K562 (cell line): ENCODE measurements around the gene PTGIS. TPM values are rescaled to one million over a fixed set of nuclear protein-coding genes. Genes with fewer than 3 reads are reported as not detected.

Experiments used
- ATAC-seq: fragments of 200-7000 bp; cut with Tn5 transposase; 3 replicates; pipeline ENCODE4 v1.9.1; 2020; ENCODE audit warnings: moderate library complexity
- BruUV-seq: library from RNA; stranded (reverse); fragments of 400-500 nt; replicated peaks from 2 replicates; lab custom pipeline; 2021; lab: Mats Ljungman, UMichigan
- CTCF ChIA-PET: fragments of 300-600 bp; formaldehyde crosslinking; extraction: SDS; loops from one replicate; lab custom pipeline; 2021; ENCODE audit warnings: low intra/inter-chr PET ratio; lab: Yijun Ruan, JAX
- POLR2A ChIA-PET: fragments of 300-600, 350-650 bp; sonication (Branson Sonifier 250); formaldehyde crosslinking; extraction: SDS; loops from one replicate; lab custom pipeline; 2021; ENCODE audit warnings: antibody characterized with exemption, inconsistent platforms; lab: Yijun Ruan, JAX
- DNase-seq, 4 experiments: peaks; one replicate each; pipeline versions ENCODE4 v3.0.0 to v3.0.0-alpha.2; 2011 to 2018; ENCODE audit warnings: low spot score in 3 of 4, mixed read lengths in 3 of 4; ENCODE audit errors: extremely low read depth in 1 of 4
- FAIRE-seq: peaks from 2 replicates; lab custom pipeline; 2011; peaks lifted over from hg19 to GRCh38; lab: Jason Lieb, UNC
- H2AFZ ChIP-seq: 2 replicates; pipeline ENCODE4 v1.6.0; 2011; ENCODE audit warnings: low read depth, low read length, control low read depth, inconsistent platforms
- H3K27ac ChIP-seq: fragments of 200-600 bp; 3 replicates; pipeline ENCODE4 v1.8.0; 2011; ENCODE audit warnings: low read depth, mild to moderate bottlenecking, control low read depth, inconsistent platforms, low read length, moderate library complexity, mixed read lengths; ENCODE audit errors: extremely low read depth
- H3K27me3 ChIP-seq, 2 experiments: fragments of 300-600 bp in 1 of 2; 2 replicates in 1 of 2; 3 replicates in 1 of 2; pipeline versions ENCODE4 v1.6.0 to v1.8.0; 2011; ENCODE audit warnings: inconsistent platforms in 2 of 2, low read length in 2 of 2, mild to moderate bottlenecking in 1 of 2, mixed read lengths in 1 of 2, moderate library complexity in 1 of 2; ENCODE audit not compliant: control insufficient read depth in 2 of 2, insufficient read depth in 2 of 2
- H3K36me3 ChIP-seq: fragments of 300-600 bp; 3 replicates; pipeline ENCODE4 v1.8.0; 2011; ENCODE audit warnings: mild to moderate bottlenecking, low read length, inconsistent platforms; ENCODE audit not compliant: control insufficient read depth, insufficient read depth
- H3K4me1 ChIP-seq, 2 experiments: fragments of 200-600 bp in 1 of 2; replicated peaks in 1 of 2; 2 replicates in 1 of 2; 3 replicates in 1 of 2; pipeline versions ENCODE4 v1.5.1 to v1.8.0; 2011; ENCODE audit warnings: inconsistent platforms in 2 of 2, low read length in 2 of 2, mild to moderate bottlenecking in 1 of 2, mixed read lengths in 1 of 2, moderate library complexity in 1 of 2; ENCODE audit not compliant: control insufficient read depth in 2 of 2, insufficient read depth in 2 of 2
- H3K4me2 ChIP-seq: 2 replicates; pipeline ENCODE4 v1.6.1; 2011; ENCODE audit warnings: low read length, control low read depth, inconsistent platforms, mixed read lengths; ENCODE audit not compliant: insufficient read depth
- H3K4me3 ChIP-seq: fragments of 200-600 bp; sonication (generic), shearing (Covaris generic); 2 replicates; pipeline ENCODE4 v1.5.1; 2016; ENCODE audit warnings: control low read depth, inconsistent platforms
- H3K79me2 ChIP-seq: fragments of 200-600 bp; 3 replicates; pipeline ENCODE4 v1.8.0; 2011; ENCODE audit warnings: low read length, inconsistent platforms; ENCODE audit not compliant: control insufficient read depth, insufficient read depth
- H3K9ac ChIP-seq, 2 experiments: 2 replicates each; pipeline versions ENCODE4 v1.6.0 to v1.6.1; 2011; ENCODE audit warnings: low read depth in 2 of 2, low read length in 2 of 2, control low read depth in 1 of 2, inconsistent platforms in 1 of 2, mild to moderate bottlenecking in 1 of 2, mixed read lengths in 1 of 2; ENCODE audit not compliant: insufficient read depth in 1 of 2
- H3K9me1 ChIP-seq: one replicate; pipeline ENCODE4 v1.6.0; 2011; ENCODE audit warnings: inconsistent platforms, mild to moderate bottlenecking, low read length, moderate library complexity; ENCODE audit not compliant: control insufficient read depth, insufficient read depth
- H3K9me3 ChIP-seq: replicated peaks from 2 replicates; pipeline ENCODE4 v1.5.1; 2011; ENCODE audit warnings: low read depth, low read length, inconsistent platforms; ENCODE audit not compliant: control insufficient read depth, insufficient read depth
- H4K20me1 ChIP-seq: replicated peaks from 2 replicates; pipeline ENCODE4 v1.6.1; 2011; ENCODE audit warnings: low read length, inconsistent platforms, mixed read lengths; ENCODE audit not compliant: control insufficient read depth, insufficient read depth
- ZKSCAN1 ChIP-seq: fragments of 150-350 bp; IDR thresholded peaks from 2 replicates; pipeline ENCODE4 v1.6.1; 2016; ENCODE audit warnings: low read depth, low read length
- ZNF764 ChIP-seq: fragments of 250-450 bp; sonication (Bioruptor Pico); IDR thresholded peaks from 2 replicates; pipeline ENCODE4 v1.4.0; 2020; ENCODE audit warnings: low read depth, mild to moderate bottlenecking, moderate library complexity
- WGBS: fragments of 100-300 bp; shearing (Covaris generic); methylation state at CpG from one replicate; pipeline ENCODE4 v1.1.6; 2016; ENCODE audit warnings: low coverage, mixed read lengths; ENCODE audit not compliant: insufficient coverage; ENCODE audit errors: missing lambda C conversion rate; 5-methylcytosine and 5-hydroxymethylcytosine counted together
- in situ Hi-C: fragments of 300-500 bp; cut with MboI; formaldehyde crosslinking; loops from 4 replicates; pipeline ENCODE4 v1.15.0; 2018; ENCODE audit warnings: inconsistent platforms, mixed read lengths
- intact Hi-C: fragments of 100-400 bp; cut with micrococcal nuclease; formaldehyde crosslinking; loops from 2 replicates; pipeline ENCODE4 v1.14.2; 2022
- polyA plus RNA-seq, 8 experiments: library from polyadenylated mRNA; depleted of rRNA in 4 of 8; stranded (reverse) in 5 of 8; unstranded in 3 of 8; fragments of >200 nt; fragmentation: Nextera tagmentation in 2 of 8; fragmentation: Illumina TruSeq in 1 of 8; extraction: Ambion mirVana in 2 of 8; extraction: Trizol in 1 of 8; gene quantifications; 2 replicates each; pipeline versions ENCODE4 v1.2.1 to v1.2.3, GENCODE V29; 2011 to 2014; ENCODE audit warnings: inconsistent platforms in 1 of 8, missing spikeins in 1 of 8
- total RNA-seq, 7 experiments: library from RNA; depleted of rRNA in 6 of 7; stranded (reverse); fragments of >200 nt in 6 of 7; fragmentation: Illumina TruSeq in 2 of 7; extraction: Trizol in 2 of 7; gene quantifications; 2 replicates each; pipeline versions ENCODE4 v1.2.1 to v1.2.3, GENCODE V29; 2011 to 2021; ENCODE audit warnings: low replicate concordance in 1 of 7
- TF ChIP-seq, protein P1 (sequence below): fragments of 250-450 bp; sonication (Bioruptor Pico); IDR thresholded peaks from 2 replicates; pipeline ENCODE4 v1.5.0; 2020; ENCODE audit warnings: mild to moderate bottlenecking, borderline replicate concordance
- TF ChIP-seq, protein P2 (sequence below): sonication (generic); formaldehyde crosslinking; IDR thresholded peaks from 2 replicates; pipeline ENCODE4 v1.9.0; 2022; ENCODE audit warnings: mild to moderate bottlenecking, missing genetic modification reagents

The PTGIS gene
- total and polyA plus RNA-seq, 9 of the 15 experiments (the other 6 are each of a cell fraction or from before 2014, with no cell fraction given), result not detected

DNA sequence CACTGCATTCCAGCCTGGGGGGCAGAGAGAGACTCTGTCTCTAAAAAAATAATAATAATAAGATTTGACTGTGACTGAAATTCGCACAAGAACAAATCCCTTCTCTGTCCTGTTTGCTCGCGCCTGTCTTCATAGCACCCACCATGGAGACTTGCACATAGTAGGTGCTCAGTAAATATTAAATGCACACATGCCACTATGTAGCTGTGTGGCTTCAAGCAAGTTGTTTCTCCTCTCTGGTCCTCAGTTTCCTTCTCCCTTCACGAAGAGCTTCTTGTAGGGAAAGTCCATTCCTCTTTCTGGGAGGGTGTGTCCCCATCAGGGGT lies 15.4 kb upstream of the PTGIS start:
- no peak for ATAC-seq
- Histone ChIP-seq H3K27ac (no peak overlapping the region), H3K4me2 (no peak overlapping the region), H4K20me1 (0 out of 2 replicates have a peak, but pooled peaks cover 8% of the 10 kb centered on the region), H3K27me3 (peaks cover 37 to 49% of the 10 kb centered on the region in 2 experiments), H2AFZ (no peak overlapping the region), H3K4me1 (peaks cover 3 to 8% of the 10 kb centered on the region in 2 experiments; a peak in 4 of 5 replicates), H3K36me3 (no peaks in the 10 kb centered on the region), H3K4me3 (no peak overlapping the region), H3K9me3 (peaks cover 7% of the 10 kb centered on the region; the same call in 1 of the 2 replicates), H3K79me2 (no peaks in the 10 kb centered on the region), H3K9ac (no peak overlapping the region), H3K9me1 (no peaks in the 10 kb centered on the region)
- BruUV-seq, result no TSS peak
- ChIA-PET CTCF (no interaction called here), POLR2A (no interaction called here)
- WGBS, result 6% methylated on average over 4 of the region's 4 CpGs
- TF ChIP-seq, protein P1, sequence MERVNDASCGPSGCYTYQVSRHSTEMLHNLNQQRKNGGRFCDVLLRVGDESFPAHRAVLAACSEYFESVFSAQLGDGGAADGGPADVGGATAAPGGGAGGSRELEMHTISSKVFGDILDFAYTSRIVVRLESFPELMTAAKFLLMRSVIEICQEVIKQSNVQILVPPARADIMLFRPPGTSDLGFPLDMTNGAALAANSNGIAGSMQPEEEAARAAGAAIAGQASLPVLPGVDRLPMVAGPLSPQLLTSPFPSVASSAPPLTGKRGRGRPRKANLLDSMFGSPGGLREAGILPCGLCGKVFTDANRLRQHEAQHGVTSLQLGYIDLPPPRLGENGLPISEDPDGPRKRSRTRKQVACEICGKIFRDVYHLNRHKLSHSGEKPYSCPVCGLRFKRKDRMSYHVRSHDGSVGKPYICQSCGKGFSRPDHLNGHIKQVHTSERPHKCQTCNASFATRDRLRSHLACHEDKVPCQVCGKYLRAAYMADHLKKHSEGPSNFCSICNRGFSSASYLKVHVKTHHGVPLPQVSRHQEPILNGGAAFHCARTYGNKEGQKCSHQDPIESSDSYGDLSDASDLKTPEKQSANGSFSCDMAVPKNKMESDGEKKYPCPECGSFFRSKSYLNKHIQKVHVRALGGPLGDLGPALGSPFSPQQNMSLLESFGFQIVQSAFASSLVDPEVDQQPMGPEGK (CRISPR knock-in tag), result no peak
- TF ChIP-seq, protein P2, sequence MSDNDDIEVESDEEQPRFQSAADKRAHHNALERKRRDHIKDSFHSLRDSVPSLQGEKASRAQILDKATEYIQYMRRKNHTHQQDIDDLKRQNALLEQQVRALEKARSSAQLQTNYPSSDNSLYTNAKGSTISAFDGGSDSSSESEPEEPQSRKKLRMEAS (CRISPR knock-in tag), result no peak
- TF ChIP-seq ZNF764 (CRISPR knock-in tag) (no peak), ZKSCAN1 (peak; percentile 89)
- DNase-seq, result no peak
- FAIRE-seq, result no peak
- intact Hi-C loops, result no loop called here
- in situ Hi-C loops, result no loop called here
